ENCODE measurements around the gene PRIM2.
"Not testable (repeated sequence)": the region's sequence is repeated elsewhere in the genome, so short reads cannot be mapped to it uniquely, and the experiment has no call there.

GRCh38 chr6:57675386-57675785, 358.0 kb downstream of the PRIM2 start:
- TF ChIP-seq CTCF (IDR thresholded peaks at IDR 0.05; ENCODE audit: insufficient read depth, low read length, poor library complexity, severe bottlenecking); EZH2phosphoT487 (conservative IDR thresholded peaks at IDR 0.05; ENCODE audit: low read length): not testable (repeated sequence)
